Smooth muscle cell (in vitro differentiated cells): ENCODE measurements around the gene PAQR6. TPM values are rescaled to one million over a fixed set of nuclear protein-coding genes. Genes with fewer than 3 reads are reported as not detected.

Experiments
- DNase-seq: peaks from one replicate; lab custom pipeline; 2025; ENCODE audit not compliant: unreplicated experiment; lab: John Stamatoyannopoulos, UW
- H2AFZ ChIP-seq: fragments of 200-600 bp; sonication (generic); 2 replicates; pipeline ENCODE4 v1.6.0; 2016; ENCODE audit warnings: antibody characterized with exemption, low read depth, mild to moderate bottlenecking
- H3F3A ChIP-seq: fragments of 200-600 bp; sonication (generic); 2 replicates; pipeline ENCODE4 v1.6.0; 2017; ENCODE audit warnings: antibody characterized with exemption, low read depth
- H3K27ac ChIP-seq: fragments of 200-600 bp; sonication (generic); 2 replicates; pipeline ENCODE4 v1.5.1; 2016; ENCODE audit warnings: low read depth, mild to moderate bottlenecking
- H3K27me3 ChIP-seq: fragments of 200-600 bp; sonication (generic); 2 replicates; pipeline ENCODE4 v1.6.1; 2016; ENCODE audit warnings: low read depth, mild to moderate bottlenecking
- H3K36me3 ChIP-seq: fragments of 200-600 bp; sonication (generic); 2 replicates; pipeline ENCODE4 v1.5.1; 2016; ENCODE audit warnings: low read depth
- H3K4me1 ChIP-seq: fragments of 200-600 bp; sonication (generic); 2 replicates; pipeline ENCODE4 v1.5.1; 2016; ENCODE audit warnings: low read depth
- H3K4me2 ChIP-seq: fragments of 200-600 bp; sonication (generic); 2 replicates; pipeline ENCODE4 v1.6.0; 2016; ENCODE audit warnings: mild to moderate bottlenecking
- H3K4me3 ChIP-seq: fragments of 200-600 bp; sonication (generic); 2 replicates; pipeline ENCODE4 v1.5.1; 2016; ENCODE audit warnings: mild to moderate bottlenecking
- H3K79me2 ChIP-seq: fragments of 200-600 bp; sonication (generic); 2 replicates; pipeline ENCODE4 v1.6.0; 2016; ENCODE audit warnings: low read depth, mild to moderate bottlenecking
- H3K9ac ChIP-seq: fragments of 200-600 bp; sonication (generic); 2 replicates; pipeline ENCODE4 v1.6.0; 2016; ENCODE audit warnings: low read depth
- H3K9me3 ChIP-seq: fragments of 200-600 bp; sonication (generic); replicated peaks from 2 replicates; pipeline ENCODE4 v1.5.1; 2016; ENCODE audit warnings: low read depth
- H4K20me1 ChIP-seq: fragments of 200-600 bp; sonication (generic); 2 replicates; pipeline ENCODE4 v1.6.0; 2016; ENCODE audit warnings: low read depth
- CTCF ChIP-seq: fragments of 200-600 bp; sonication (generic); IDR thresholded peaks from 2 replicates; pipeline ENCODE4 v1.5.1; 2017; ENCODE audit warnings: borderline replicate concordance, mild to moderate bottlenecking, antibody characterized with exemption; ENCODE audit not compliant: insufficient read depth, poor library complexity, severe bottlenecking
- WGBS: methylation state at CpG from one replicate; pipeline ENCODE4 v1.1.7; 2016; ENCODE audit warnings: low lambda C conversion rate; 5-methylcytosine and 5-hydroxymethylcytosine counted together
- polyA plus RNA-seq: library from polyadenylated mRNA; unstranded; fragments of >200 nt; fragmentation: Nextera tagmentation; extraction: Ambion mirVana; gene quantifications from 2 replicates; pipeline ENCODE4 v1.2.1, GENCODE V29; 2016
- total RNA-seq: library from RNA; depleted of rRNA; stranded (reverse); fragments of >200 nt; gene quantifications from 2 replicates; pipeline ENCODE4 v1.2.3, GENCODE V29; 2014

Gene PAQR6
- total and polyA plus RNA-seq, 2 experiments from 2014 or later: 1.3 to 2.7 TPM

GRCh38 chr1:156244712-156245111 lies 3.1 kb downstream of the PAQR6 start:
- DNase-seq: no peak
- Histone ChIP-seq H3K27me3 (no peaks in the 10 kb centered on the region), H3K9me3 (no peaks in the 10 kb centered on the region), H3K9ac (no peak overlapping the region), H3K4me3 (no peak overlapping the region), H4K20me1 (no peaks in the 10 kb centered on the region), H2AFZ (no peak overlapping the region), H3F3A (no peaks in the 10 kb centered on the region), H3K4me2 (no peak overlapping the region), H3K79me2 (no peaks in the 10 kb centered on the region), H3K27ac (no peak overlapping the region), H3K36me3 (no peaks in the 10 kb centered on the region), H3K4me1 (no peaks in the 10 kb centered on the region)
- no peak for TF ChIP-seq CTCF
- WGBS: 97% methylated on average over 17 of the region's 17 CpGs

- H3K27me3 ChIP-seq: no peaks in the 10 kb centered on the region
- no peak overlapping the region for H3K4me3 ChIP-seq
- H3F3A ChIP-seq: no peaks in the 10 kb centered on the region
- no peak overlapping the region for H3K4me2 ChIP-seq
- WGBS: 94% methylated on average over 2 of the region's 2 CpGs
- H2AFZ ChIP-seq: no peak overlapping the region
- DNase-seq: no peak
- no peak overlapping the region for H3K9ac ChIP-seq
- no peaks in the 10 kb centered on the region for H3K79me2 ChIP-seq
- TF ChIP-seq CTCF: no peak
- H3K9me3 ChIP-seq: no peaks in the 10 kb centered on the region
- no peaks in the 10 kb centered on the region for H4K20me1 ChIP-seq
- H3K36me3 ChIP-seq: no peaks in the 10 kb centered on the region
- H3K27ac ChIP-seq: no peak overlapping the region
- no peaks in the 10 kb centered on the region for H3K4me1 ChIP-seq
Measured at GRCh38 chr1:156244126-156244525, 3.7 kb downstream of the PAQR6 start.

- no peak overlapping the region for H3K9ac ChIP-seq
- no peak for TF ChIP-seq CTCF
Measured at GRCh38 chr1:156242738-156243137, 5.1 kb downstream of the PAQR6 start.

GRCh38 chr1:156241926-156242325 lies 5.9 kb downstream of the PAQR6 start, which contains the start of gene BGLAP:
Gene BGLAP, plus strand, starts transcription at chr1:156242184. Its CDS starts 48 bp downstream, at chr1:156242232.
- Histone ChIP-seq H3K27ac (no peak within 1 kb of the TSS), H3K4me3 (no peak within 1 kb of the TSS), H3K4me1 (no peaks in the 10 kb centered on the region), H3K9me3 (no peaks in the 10 kb centered on the region), H2AFZ (no peak within 1 kb of the TSS), H3K79me2 (no peaks in the 10 kb centered on the region), H4K20me1 (no peaks in the 10 kb centered on the region), H3K27me3 (no peaks in the 10 kb centered on the region), H3K9ac (no peak within 1 kb of the TSS), H3K4me2 (no peak within 1 kb of the TSS), H3K36me3 (no peaks in the 10 kb centered on the region), H3F3A (no peaks in the 10 kb centered on the region)
- WGBS: 96% methylated on average over 14 of the region's 14 CpGs
- DNase-seq: no peak
- no peak for TF ChIP-seq CTCF

More at GRCh38 chr1:156242738-156243137, 5.1 kb downstream of the PAQR6 start:
- no peak overlapping the region for H3K4me3 ChIP-seq
- H2AFZ ChIP-seq: no peak overlapping the region
- no peaks in the 10 kb centered on the region for H3F3A ChIP-seq
- H3K27ac ChIP-seq: no peak overlapping the region
- no peak for DNase-seq
- no peaks in the 10 kb centered on the region for H3K9me3 ChIP-seq
- H3K79me2 ChIP-seq: no peaks in the 10 kb centered on the region
- H3K36me3 ChIP-seq: no peaks in the 10 kb centered on the region
- WGBS: 97% methylated on average over 9 of the region's 10 CpGs
- no peaks in the 10 kb centered on the region for H3K27me3 ChIP-seq
- no peak overlapping the region for H3K4me2 ChIP-seq
- H3K4me1 ChIP-seq: no peaks in the 10 kb centered on the region
- H4K20me1 ChIP-seq: no peaks in the 10 kb centered on the region
